Astrocyte of the cerebellum (primary cell): ENCODE measurements around the gene CACNG6.
A peak's percentile ranks its signal among the peaks of the same experiment; 100 is the strongest.

Source experiments
- DNase-seq: peaks from one replicate; pipeline ENCODE4 v3.0.0-alpha.2; 2011; ENCODE audit warnings: low read depth
- H3K4me3 ChIP-seq: 2 replicates; pipeline ENCODE4 v1.5.1; 2011; ENCODE audit warnings: mild to moderate bottlenecking, low read depth, low read length, moderate library complexity
- CTCF ChIP-seq: IDR thresholded peaks from 2 replicates; pipeline ENCODE4 v1.5.1; 2012; ENCODE audit warnings: low read length, low read depth, moderate library complexity, mild to moderate bottlenecking; ENCODE audit errors: missing control alignments
- in situ Hi-C: cut with HindIII; loops from 2 replicates; pipeline ENCODE4 v1.10.0; 2017; ENCODE audit warnings: low sequenced_read_pairs

The CACNG6 gene

GRCh38 chr19:53966931-53967330 lies 24.5 kb upstream of the CACNG6 start:
- DNase-seq, result no peak

GRCh38 chr19:53969366-53969765 lies 22.1 kb upstream of the CACNG6 start:
- TF ChIP-seq CTCF, result no peak
- DNase-seq, result no peak
- H3K4me3 ChIP-seq, result no peak overlapping the region
- in situ Hi-C loops, result no loop called here

More at GRCh38 chr19:53966931-53967330, 24.5 kb upstream of the CACNG6 start:
- no peak overlapping the region for H3K4me3 ChIP-seq
- in situ Hi-C loops, result no loop called here
- TF ChIP-seq CTCF, result no peak

GRCh38 chr19:53971673-53972072 lies 19.8 kb upstream of the CACNG6 start:
- in situ Hi-C loops, result no loop called here
- no peak for TF ChIP-seq CTCF
- H3K4me3 ChIP-seq, result no peak overlapping the region
- no peak for DNase-seq

DNA sequence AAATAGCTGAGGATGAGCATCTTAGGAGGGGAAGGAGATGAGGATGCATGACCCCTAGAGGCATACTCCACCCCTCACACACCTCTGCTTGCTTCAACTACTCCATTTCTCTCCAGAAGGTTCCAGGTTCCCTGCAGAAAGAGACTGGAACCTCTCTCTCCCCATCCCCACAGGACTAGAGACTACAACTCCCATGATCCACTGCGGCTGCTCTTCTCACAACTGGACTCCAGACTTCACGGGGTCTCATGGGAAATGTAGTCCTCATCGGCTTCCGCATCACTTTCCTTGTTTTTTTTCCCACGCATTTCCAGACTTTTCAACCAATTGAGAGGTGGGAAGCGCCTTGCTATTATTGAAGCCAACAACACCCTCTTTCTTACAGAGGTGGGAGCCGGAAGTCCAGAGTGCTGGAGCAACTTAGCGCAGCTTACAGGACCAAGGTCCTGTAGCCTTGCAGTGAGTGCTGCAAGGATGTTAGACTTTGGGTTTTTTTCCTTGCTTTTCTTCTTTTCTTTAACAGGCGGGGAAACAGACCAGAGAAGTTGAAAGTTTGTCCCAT lies 13.9 kb upstream of the CACNG6 start:
- H3K4me3 ChIP-seq, result peak overlapping the region; percentile 14
- in situ Hi-C loops, result no loop called here
- DNase-seq, result peak; percentile 70
- no peak for TF ChIP-seq CTCF

- peak overlapping the region; percentile 14 for H3K4me3 ChIP-seq
- no peak for TF ChIP-seq CTCF
- in situ Hi-C loops, result no loop called here
- peak; percentile 56 for DNase-seq
Measured at GRCh38 chr19:53977991-53978731, 13.3 kb upstream of the CACNG6 start.

DNA sequence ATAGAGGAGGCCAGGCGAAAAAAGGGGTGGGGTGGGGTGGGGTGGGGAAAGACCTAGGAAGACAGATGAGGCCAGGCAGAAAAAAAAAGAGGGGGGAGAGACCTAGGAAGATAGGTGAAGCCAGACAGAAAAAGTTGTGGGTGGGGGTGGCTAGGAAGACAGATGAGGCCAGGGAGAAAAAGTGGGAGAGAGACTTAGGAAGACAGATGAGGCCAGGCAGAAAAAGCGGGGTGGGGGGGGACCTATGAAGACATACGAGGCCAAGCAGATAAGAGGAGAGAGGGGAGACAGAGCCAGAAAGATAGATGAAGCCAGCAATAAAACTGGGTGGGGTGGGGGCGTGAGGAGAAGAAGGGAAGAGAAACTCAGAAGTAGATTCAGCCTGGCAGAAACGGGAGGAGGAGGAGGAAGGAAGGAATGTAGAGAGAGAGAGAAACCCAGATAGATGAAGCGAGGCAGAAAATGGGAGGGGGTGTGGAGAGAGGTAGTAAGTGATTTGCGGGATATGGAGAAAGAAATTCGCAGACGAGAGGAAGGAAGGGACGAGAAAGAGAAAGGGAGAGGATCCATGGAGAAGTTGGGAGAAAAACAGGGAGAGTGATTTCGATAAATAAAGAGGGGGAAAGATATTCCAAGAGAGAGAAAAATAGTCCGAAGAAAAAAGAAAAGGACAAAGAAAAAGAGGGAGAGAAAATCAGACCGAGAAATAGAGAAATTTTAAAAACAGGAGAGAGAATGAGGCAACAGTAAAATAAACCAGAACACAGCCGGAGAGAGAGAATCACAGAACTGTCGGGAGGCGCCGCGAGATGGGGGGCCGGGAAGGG lies 12.2 kb upstream of the CACNG6 start:
- H3K4me3 ChIP-seq, result peak overlapping the region; percentile 44
- no peak for TF ChIP-seq CTCF
- in situ Hi-C loops, result no loop called here
- no peak for DNase-seq
